T-helper 9 cell (primary cell): ENCODE measurements around the gene DISP1.

Source experiments
- DNase-seq: peaks from one replicate; pipeline ENCODE4 v3.0.0-alpha.2; 2020
- total RNA-seq, 2 donors: gene quantifications; one replicate each; lab custom pipeline; 2026; lab: John Stamatoyannopoulos, UW

DISP1 gene, protein sequence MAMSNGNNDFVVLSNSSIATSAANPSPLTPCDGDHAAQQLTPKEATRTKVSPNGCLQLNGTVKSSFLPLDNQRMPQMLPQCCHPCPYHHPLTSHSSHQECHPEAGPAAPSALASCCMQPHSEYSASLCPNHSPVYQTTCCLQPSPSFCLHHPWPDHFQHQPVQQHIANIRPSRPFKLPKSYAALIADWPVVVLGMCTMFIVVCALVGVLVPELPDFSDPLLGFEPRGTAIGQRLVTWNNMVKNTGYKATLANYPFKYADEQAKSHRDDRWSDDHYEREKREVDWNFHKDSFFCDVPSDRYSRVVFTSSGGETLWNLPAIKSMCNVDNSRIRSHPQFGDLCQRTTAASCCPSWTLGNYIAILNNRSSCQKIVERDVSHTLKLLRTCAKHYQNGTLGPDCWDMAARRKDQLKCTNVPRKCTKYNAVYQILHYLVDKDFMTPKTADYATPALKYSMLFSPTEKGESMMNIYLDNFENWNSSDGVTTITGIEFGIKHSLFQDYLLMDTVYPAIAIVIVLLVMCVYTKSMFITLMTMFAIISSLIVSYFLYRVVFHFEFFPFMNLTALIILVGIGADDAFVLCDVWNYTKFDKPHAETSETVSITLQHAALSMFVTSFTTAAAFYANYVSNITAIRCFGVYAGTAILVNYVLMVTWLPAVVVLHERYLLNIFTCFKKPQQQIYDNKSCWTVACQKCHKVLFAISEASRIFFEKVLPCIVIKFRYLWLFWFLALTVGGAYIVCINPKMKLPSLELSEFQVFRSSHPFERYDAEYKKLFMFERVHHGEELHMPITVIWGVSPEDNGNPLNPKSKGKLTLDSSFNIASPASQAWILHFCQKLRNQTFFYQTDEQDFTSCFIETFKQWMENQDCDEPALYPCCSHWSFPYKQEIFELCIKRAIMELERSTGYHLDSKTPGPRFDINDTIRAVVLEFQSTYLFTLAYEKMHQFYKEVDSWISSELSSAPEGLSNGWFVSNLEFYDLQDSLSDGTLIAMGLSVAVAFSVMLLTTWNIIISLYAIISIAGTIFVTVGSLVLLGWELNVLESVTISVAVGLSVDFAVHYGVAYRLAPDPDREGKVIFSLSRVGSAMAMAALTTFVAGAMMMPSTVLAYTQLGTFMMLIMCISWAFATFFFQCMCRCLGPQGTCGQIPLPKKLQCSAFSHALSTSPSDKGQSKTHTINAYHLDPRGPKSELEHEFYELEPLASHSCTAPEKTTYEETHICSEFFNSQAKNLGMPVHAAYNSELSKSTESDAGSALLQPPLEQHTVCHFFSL (N-terminal part only)
- total RNA-seq = 5.6 to 9.5 reads per million in 2 donors

DNA sequence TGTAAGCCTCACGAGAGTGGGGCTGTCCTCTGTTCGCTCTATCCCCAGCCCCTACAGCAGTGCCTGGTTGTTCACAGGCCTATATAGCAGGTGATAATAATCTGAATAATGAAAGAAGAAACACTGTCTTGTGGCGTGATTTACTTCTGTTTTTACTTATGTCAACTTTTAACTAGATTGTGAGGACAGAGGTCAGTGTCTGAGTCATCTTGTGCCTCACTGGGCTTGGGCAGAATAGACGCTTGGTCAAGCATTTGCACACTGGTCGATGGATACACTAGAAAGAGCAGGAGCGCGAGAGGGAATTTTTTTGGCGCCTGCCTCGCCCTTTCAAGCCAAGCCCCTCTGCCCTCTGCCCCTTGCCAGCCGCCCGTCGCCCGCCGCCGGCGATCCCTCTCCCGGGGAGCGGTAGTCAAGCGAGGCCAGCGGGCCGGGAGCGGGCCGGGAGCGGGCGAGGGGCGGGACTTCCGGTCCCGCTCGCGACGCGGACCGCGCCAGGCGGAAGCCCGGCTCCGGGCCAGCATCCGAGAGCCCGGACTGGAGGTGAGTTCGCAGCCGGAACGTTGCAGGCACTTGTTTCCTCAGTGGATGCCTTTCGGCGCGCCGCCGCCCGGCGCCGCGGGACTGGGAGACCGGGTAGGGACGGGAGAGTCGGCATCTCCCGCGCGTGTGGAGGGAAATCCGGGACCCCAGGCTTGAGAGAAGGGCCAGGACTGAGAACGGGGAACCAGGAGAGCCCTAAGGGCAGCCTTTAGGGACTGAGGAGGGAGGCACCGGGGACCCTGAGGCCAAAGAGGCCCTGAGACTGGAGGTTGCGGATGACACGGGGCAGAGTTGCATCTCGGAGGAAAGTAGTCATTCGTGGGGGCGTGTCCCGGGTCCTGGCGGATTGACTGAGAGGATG, at the start of gene DISP1:
TSS of gene DISP1 (plus strand) at position 504 of the 904 bp plus-strand sequence. CDS start 127,785 bp downstream, outside the sequence.
- peak; percentile 56 for DNase-seq

DNA sequence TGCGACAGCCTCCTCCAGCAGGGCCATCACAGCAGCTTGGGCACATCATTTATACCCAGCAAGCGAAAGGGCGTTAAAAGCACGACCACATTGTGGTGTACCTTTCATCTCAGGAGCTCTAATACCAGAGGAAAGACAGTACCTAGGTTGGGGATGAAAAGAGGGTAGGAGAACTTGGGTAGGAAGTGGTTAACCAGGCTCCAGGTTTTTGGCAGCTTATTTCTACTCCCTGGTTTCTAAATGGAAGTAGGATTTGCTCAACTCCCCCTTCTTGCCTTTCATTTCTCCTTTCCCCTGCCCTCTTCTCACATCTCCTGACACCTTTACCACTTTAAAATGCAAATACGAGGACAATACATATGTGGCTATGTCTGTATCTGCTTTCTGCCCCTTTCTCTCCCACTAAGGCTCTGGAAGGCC, 47.7 kb upstream of the DISP1 start:
- no peak for DNase-seq

DNA sequence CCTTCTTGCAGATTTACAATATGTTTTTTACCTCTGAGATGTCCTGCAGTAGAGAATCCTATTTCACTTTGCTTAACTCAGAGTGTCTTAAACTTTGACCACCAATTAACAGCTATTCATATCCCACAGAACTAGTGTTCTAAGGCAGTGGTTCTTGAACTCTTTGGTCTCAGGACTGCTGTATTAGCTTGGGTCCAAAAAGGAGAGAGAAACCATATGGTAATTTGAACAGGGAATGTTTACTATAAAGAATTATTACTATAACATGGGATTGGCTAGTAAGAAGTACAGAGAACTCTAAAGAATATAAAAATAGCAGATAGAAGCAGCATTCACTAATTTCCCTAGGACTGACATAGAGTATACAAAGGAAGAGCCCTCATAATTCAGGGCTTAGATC, 46.2 kb upstream of the DISP1 start:
- no peak for DNase-seq

DNA sequence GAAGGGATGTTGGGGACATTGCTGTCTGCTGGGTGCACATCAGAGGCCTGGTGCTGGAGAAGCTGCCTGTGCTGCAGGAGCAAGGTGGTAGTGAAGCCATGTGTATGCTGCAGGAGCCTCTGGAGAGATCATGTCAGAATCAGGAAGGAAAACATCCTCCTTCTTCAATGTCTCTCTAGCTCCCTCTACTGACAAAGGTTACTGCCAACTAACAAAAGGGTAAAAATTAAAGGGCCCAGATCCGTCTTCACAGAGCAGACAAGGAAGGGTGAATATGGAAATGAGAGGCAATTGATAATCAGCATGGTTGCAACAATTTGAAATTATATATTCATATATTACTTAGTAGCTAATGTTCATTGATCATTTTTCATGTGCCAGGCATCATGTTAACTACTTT, 45.7 kb upstream of the DISP1 start:
- no peak for DNase-seq

DNA sequence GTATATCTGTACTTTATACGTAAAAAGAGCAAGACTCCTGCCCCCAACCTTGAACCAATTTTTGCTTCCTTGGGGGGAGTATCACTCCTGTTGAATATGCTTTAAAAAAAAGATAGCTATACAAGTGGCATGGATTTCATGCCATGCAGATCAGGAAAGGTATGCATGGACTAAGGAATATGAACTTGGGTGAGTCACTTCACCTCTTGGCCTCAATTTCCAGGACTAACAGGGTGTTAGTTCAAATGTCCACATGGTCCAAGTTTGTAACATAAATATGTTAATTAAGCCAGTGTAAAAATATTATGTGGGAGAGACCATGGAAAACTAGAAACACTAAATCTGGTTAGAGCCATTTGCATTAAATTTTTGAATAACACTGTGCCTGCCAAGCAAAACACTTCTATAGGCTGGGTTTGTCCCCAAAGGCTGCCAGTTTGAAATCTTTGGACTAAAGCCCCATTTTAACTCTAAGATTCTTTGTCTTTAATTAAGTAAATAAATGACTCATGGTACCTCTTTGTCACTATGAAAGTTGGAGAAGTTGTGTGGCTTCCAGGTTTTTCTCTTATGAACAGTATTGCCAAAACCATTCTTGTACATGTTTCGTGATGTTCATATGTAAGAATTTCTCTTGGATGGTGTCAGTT, 44.7 kb upstream of the DISP1 start:
- no peak for DNase-seq

DNA sequence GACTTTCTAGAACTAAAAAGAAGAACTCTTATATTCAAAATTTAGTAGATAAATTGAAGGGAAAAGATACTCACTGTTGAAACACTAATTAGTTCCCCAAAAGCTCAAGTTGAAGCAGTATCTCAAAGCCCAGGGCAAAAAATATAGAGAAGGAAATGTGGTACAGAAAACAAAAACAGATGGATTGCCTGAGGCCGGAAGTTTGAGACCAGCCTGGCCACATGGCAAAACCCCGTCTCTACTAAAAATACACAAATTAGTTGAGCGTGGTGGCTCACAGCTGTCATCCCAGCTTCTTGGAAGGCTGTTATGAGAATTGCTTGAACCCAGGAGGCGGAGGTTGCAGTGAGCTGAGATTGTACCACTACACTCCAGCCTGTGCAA, 41.9 kb upstream of the DISP1 start:
- no peak for DNase-seq

DNA sequence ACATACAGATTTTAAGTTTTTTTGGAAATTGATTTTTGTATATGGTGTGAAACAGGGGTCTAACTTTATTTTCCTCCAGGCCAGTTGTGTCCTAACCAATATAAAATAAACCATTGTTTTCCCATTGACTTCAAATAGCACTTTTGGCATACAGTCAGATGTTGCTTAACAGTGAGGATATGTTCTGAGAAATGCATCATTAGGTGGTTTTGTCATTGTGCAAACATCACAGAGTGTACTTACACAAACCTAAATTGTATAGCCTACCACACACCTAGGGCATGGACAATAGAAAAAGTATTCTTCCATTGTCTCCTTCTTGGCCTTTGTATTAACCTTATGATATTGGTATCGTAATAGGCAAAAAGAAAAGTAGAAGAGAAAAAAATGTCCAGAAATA, 37.4 kb upstream of the DISP1 start:
- no peak for DNase-seq

DNA sequence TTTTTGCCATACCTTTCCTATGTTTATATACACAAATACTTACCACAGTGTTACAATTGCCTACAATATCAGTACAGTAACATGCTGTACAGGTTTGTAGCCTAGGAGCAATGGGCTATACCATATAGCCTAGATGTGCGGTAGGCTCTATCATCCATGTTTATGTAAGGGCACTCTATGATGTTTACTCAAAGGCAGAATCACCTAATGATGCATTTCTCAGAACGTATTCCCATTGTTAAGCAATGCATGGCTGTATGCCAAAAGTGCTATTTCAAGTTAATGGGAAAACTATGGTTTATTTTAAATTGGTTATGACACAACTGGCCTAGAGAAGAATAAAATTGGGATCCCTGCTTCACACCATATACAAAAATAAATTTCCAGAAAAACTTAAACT, 36.9 kb upstream of the DISP1 start:
- no peak for DNase-seq

DNA sequence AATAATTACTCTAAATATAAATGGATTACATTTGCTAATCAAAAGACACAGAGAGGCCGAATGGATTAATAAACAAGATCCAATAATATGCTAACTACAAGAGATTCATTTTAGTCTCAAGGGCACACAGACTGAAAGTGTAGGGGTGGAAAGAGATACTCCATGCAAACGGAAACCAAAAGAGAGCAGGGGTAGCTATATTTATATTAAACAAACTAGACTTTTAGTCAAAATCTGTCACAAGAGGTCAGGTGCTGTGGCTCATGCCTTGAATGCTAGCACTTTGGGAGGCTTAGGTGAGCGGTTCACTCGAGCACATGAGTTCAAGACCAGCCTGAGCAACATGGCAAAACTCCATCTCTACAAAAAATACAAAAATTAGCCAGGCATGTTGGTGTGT, 33.6 kb upstream of the DISP1 start:
- DNase-seq = no peak

DNA sequence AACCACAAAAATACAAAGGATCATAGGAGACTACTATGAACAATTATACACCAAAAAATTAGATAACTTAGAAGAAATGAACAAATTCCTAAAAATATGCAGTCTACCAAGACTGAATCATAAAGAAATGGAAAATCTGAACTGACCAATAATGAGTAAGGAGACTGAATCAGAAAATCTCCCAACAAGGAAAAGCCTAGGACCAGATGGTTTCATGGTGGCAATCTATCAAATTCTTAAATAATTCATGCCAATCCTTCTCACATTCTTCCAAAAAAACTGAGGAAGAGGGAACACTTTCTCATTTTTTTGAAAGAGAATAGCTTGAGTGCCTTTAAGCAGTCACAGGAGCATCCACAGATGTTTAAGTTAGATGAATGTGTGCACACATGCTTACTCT, 31.8 kb upstream of the DISP1 start:
- DNase-seq = no peak

DNA sequence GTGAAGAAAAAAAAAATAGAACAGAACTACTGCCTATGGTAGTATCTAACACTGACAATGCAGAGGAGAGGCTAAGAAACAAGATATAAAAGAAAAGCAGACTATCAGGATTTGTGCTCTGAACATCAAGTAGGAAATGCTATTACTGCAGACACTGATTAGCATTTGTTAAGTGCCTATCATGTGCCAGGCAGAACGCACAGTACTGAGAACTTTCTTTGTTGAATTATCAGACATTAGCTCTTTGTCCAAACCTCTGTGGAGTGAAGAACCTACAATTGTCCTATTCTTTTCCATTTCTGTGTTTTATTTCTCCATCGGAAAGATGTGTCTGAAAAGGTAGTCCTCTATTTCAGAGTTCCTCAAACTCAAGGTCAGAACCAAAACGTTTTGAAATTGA, 30.5 kb upstream of the DISP1 start:
- DNase-seq = no peak

DNA sequence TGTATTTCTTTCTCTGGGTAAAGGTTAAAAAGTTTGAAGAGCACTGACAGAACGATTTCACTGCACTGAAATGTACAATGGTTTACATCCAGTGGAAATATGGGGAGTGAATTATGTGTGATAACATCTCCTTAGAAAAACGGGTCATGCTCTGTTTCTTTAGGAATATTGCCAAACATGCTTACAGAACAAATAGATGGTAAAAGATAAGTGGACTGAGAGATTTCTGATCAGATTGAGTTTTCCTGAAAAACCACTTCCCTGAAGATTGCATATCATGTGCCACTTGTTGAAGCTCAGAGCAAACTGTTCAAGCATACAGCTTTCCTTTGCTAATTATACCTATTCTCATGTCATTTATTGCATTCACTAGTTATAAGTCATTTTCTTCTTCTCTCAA, 29.9 kb upstream of the DISP1 start:
- no peak for DNase-seq

DNA sequence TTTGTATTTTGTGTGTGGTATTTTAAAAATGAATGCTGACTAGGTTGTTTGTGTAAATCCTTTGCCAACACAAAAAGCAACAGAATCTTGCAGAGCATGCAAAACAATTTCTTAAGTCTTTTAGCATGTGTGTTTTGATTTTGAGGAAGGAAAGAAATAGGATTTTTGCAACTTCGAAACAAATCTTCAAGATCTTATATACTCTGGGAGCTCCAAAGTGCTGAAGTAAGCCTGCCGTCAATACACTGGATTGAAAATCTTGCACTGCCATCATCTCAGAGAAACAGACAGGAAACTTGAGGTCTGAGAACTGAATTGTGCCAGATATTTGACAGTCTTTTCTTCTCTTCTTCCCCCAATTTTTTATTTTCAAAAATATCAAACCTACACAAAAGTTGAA, 29.3 kb upstream of the DISP1 start:
- no peak for DNase-seq

DNA sequence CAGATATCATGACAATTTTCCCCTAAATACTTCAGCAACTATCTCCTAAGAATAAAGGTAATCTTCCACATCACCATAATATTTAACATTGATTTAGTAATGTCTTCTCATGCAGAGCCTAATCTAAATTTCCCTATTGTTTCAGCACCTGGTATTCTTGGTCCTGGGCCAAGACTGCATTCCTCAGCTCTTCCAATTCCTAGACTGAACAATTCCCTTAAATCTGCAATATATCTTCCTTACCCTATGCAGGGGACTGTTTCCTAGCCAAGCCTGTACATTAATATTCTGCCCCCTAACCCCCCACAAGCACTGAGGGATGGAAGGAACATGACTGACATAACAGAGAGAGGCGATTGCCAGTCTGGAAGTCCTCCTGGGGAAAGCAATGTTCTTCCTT, 28.7 kb upstream of the DISP1 start:
- no peak for DNase-seq

DNA sequence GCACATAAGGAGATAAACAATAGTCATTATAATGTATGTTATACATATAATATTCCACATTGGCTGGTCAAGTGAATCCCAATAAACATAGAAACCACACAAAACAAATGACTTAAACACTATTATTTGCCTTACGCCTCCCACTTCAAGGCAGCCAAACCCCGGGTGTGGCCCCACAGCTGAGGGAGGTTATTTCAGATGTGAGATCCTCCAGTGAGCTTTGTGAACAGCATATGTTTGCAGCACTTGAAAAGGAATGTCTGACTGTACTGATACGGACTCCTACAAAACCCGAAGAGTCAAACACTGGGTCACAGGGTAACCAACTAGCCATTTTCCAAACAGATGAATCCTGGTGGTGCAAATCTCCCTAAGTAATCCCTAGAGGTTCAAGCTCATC, 27.1 kb upstream of the DISP1 start:
- DNase-seq = no peak

DNA sequence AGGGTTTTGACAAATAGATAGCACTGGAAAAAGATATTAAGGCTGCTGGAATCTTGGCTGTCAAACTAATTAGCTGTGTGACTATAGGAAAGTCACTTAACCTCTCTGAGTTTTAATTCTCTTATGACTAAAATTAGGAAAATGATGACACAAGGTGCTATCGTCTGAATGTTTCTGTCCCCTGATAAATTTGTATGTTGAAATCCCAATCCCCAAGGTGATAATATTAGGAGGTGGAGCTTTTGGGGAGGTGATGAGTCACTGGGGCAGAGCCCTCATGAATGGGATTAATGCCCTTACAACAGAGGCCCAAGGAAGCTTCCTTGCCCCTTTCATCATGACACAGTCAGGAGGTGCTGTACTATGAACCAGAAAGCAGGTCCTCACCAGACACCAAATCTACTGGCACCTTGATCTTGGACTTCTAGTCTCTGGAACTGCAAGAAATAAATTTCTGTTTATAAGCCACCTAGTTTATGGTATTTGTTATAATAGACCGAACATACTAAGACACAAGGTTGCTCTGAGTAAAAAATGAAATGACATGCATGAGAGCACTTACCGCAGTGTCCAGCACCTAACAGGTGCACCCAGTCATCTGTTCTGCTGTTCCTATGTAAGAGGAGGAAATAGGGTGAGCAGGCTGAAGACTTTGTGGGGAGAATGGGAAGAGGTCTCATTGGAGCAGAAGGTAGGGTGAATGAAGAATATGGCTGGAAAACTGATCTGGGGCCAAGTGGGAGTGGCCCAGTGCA, 26.3 kb upstream of the DISP1 start:
- DNase-seq = no peak

DNA sequence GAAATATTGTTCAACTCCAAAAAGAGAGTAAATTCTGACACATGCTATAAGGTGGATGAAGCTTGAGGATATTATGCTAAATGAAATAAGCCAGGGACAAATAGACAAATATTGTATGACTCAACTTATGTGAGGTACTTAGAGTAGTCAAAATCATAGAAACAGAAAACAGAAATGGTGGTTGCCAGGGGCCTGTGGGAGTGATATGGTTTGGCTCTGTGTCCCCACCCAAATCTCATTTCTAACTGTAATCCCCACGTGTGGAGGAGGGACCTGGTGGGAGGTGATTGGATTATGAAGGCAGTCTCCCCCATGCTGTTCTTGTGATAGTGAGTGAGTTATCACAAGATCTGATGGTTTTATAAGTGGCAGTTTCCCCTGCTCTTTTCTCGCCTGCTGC, 24.7 kb upstream of the DISP1 start:
- no peak for DNase-seq

DNA sequence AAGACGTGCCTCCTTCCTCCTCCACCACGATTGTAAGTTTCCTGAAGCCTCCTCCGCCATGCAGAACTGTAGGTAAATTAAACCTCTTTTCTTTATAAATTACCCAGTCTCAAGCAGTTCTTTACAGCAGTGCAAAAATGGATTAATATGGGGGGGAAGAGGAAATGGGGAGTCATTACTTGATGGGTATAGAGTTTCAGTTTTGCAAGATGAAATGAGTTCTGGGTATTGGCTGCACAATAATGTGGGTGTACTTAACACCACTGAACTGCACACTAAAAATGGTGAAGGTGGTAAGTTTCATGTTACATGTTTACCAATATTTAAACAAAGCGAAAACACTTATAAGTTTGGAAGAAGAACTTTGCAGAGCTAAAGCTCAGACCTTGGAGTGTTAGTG, 24.3 kb upstream of the DISP1 start:
- no peak for DNase-seq

DNA sequence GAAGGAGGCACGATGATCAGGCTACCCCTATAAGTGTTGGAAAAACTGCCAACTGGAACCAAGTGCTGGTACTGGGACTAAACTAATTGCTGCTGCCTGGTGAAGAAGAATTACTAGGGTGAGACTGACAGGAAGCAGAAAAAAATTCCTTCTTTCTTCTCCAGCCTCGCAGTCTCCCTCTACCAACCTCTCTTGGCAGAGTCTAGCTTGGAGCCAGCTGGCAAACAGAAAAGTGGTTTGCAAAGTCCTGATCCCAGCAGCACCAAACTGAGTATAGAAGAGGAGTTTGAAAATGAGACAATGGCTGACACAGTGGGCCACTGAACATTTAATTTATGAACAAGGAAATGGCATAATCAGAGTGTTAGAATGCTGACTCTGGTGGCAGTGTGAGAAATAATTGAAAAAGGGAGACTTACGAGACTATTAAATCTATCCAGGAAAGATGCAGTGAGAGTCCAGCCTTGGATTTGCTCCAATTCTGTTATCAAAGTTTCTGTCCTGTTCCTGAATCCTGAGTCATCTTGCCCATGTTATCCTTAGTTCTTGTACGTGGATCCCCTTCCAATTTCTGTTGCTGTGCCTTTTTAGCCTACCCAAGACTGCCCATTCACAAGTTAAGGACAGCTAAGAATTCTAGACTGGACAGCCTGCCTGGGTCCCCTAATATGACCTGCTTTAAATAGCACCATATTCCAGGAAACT, 23.7 kb upstream of the DISP1 start:
- no peak for DNase-seq

DNA sequence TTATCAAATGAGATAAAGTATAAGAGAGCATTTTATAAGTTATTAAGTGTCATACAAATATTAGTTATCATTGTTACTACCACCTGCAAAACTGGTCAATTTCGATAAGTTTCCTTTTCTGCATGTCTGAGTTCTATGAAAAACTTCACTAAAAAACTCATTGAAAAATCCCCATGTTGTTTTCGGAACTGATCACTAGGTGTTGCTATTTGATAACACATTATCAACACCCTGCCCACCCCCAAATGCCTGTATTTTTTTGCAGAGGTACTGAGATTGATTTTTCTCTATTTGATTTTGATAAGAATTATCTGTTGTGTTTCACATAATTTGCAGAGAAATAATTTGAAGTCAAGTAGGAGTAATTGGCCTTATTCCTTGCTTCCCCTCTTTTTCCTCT, 22.1 kb upstream of the DISP1 start:
- no peak for DNase-seq
